ENCODE data around the gene GEMIN2.

GEMIN2 gene

GRCh38 chr14:39175445-39176262 is 61.5 kb downstream of the GEMIN2 start:
- peak overlapping the region; percentile 81 for H3K4me2 ChIP-seq (ENCODE audit: low read length)
- no peaks in the 10 kb centered on the region for H3K9me3 ChIP-seq (ENCODE audit: control insufficient read depth, insufficient read depth, low read length)
- peaks cover 29% of the 10 kb centered on the region for H4K20me1 ChIP-seq (ENCODE audit: control insufficient read depth, insufficient read depth, low read depth, low read length)
- peak overlapping the region; percentile 88 for H3K27ac ChIP-seq (ENCODE audit: low read depth, low read length)
- H3K36me3 ChIP-seq (ENCODE audit: control insufficient read depth, low read length): peaks cover 56% of the 10 kb centered on the region
- no peaks in the 10 kb centered on the region for H3K27me3 ChIP-seq (ENCODE audit: control insufficient read depth, low read length)
- TF ChIP-seq EZH2phosphoT487 (IDR thresholded peaks at IDR 0.05; ENCODE audit: borderline replicate concordance, low read length) (no peak), CTCF (IDR thresholded peaks at IDR 0.05; ENCODE audit: low read depth, low read length, poor library complexity, severe bottlenecking) (no peak)
- no peaks in the 10 kb centered on the region for H3K9me2 ChIP-seq (replicated peaks; ENCODE audit: control insufficient read depth, low read length)
- H3K79me2 ChIP-seq (ENCODE audit: control insufficient read depth, low read length): peaks cover 47% of the 10 kb centered on the region
- peaks cover 65% of the 10 kb centered on the region for H3K4me1 ChIP-seq (ENCODE audit: control insufficient read depth, low read length)
- H3K4me3 ChIP-seq (ENCODE audit: low read length): peak overlapping the region; percentile 88
- peaks cover 58% of the 10 kb centered on the region for H3F3A ChIP-seq (ENCODE audit: control insufficient read depth, insufficient read depth)

GRCh38 chr14:39176263-39177167 is 62.4 kb downstream of the GEMIN2 start:
- Histone ChIP-seq H3K9me3 (ENCODE audit: control insufficient read depth, insufficient read depth, low read length) (no peaks in the 10 kb centered on the region), H3K79me2 (ENCODE audit: control insufficient read depth, low read length) (peaks cover 55% of the 10 kb centered on the region), H3K4me2 (ENCODE audit: low read length) (peak overlapping the region; percentile 81), H4K20me1 (ENCODE audit: control insufficient read depth, insufficient read depth, low read depth, low read length) (peaks cover 32% of the 10 kb centered on the region), H3K9me2 (replicated peaks; ENCODE audit: control insufficient read depth, low read length) (no peaks in the 10 kb centered on the region), H3K36me3 (ENCODE audit: control insufficient read depth, low read length) (peaks cover 64% of the 10 kb centered on the region), H3F3A (ENCODE audit: control insufficient read depth, insufficient read depth) (peaks cover 67% of the 10 kb centered on the region), H3K4me3 (ENCODE audit: low read length) (peak overlapping the region; percentile 88), H3K27ac (ENCODE audit: low read depth, low read length) (peak overlapping the region; percentile 88), H3K4me1 (ENCODE audit: control insufficient read depth, low read length) (peaks cover 60% of the 10 kb centered on the region), H3K27me3 (ENCODE audit: control insufficient read depth, low read length) (no peaks in the 10 kb centered on the region)
- TF ChIP-seq EZH2phosphoT487 (IDR thresholded peaks at IDR 0.05; ENCODE audit: borderline replicate concordance, low read length) (no peak), CTCF (IDR thresholded peaks at IDR 0.05; ENCODE audit: low read depth, low read length, poor library complexity, severe bottlenecking) (no peak)

- no peak for TF ChIP-seq CTCF (IDR thresholded peaks at IDR 0.05; ENCODE audit: low read depth, low read length, poor library complexity, severe bottlenecking)
- TF ChIP-seq EZH2phosphoT487 (IDR thresholded peaks at IDR 0.05; ENCODE audit: borderline replicate concordance, low read length): no peak
- H3K4me3 ChIP-seq (ENCODE audit: low read length): peak overlapping the region; percentile 88
- H3K4me1 ChIP-seq (ENCODE audit: control insufficient read depth, low read length): peaks cover 56% of the 10 kb centered on the region
- H3K27me3 ChIP-seq (ENCODE audit: control insufficient read depth, low read length): no peaks in the 10 kb centered on the region
- no peaks in the 10 kb centered on the region for H3K9me3 ChIP-seq (ENCODE audit: control insufficient read depth, insufficient read depth, low read length)
- peaks cover 32% of the 10 kb centered on the region for H4K20me1 ChIP-seq (ENCODE audit: control insufficient read depth, insufficient read depth, low read depth, low read length)
- no peak overlapping the region for H3K27ac ChIP-seq (ENCODE audit: low read depth, low read length)
- H3K9me2 ChIP-seq (replicated peaks; ENCODE audit: control insufficient read depth, low read length): no peaks in the 10 kb centered on the region
- peaks cover 55% of the 10 kb centered on the region for H3K79me2 ChIP-seq (ENCODE audit: control insufficient read depth, low read length)
- peaks cover 71% of the 10 kb centered on the region for H3K36me3 ChIP-seq (ENCODE audit: control insufficient read depth, low read length)
- peaks cover 68% of the 10 kb centered on the region for H3F3A ChIP-seq (ENCODE audit: control insufficient read depth, insufficient read depth)
- H3K4me2 ChIP-seq (ENCODE audit: low read length): peak overlapping the region; percentile 81
These were observed 63.0 kb downstream of the GEMIN2 start for GRCh38 chr14:39177168-39177545.

All from DOHH2 (cell line).